Measurements from ENCODE around the gene REPS1.
"Not testable (repeated sequence)": the region's sequence is repeated elsewhere in the genome, so short reads cannot be mapped to it uniquely, and the experiment has no call there.

Gene REPS1

DNA sequence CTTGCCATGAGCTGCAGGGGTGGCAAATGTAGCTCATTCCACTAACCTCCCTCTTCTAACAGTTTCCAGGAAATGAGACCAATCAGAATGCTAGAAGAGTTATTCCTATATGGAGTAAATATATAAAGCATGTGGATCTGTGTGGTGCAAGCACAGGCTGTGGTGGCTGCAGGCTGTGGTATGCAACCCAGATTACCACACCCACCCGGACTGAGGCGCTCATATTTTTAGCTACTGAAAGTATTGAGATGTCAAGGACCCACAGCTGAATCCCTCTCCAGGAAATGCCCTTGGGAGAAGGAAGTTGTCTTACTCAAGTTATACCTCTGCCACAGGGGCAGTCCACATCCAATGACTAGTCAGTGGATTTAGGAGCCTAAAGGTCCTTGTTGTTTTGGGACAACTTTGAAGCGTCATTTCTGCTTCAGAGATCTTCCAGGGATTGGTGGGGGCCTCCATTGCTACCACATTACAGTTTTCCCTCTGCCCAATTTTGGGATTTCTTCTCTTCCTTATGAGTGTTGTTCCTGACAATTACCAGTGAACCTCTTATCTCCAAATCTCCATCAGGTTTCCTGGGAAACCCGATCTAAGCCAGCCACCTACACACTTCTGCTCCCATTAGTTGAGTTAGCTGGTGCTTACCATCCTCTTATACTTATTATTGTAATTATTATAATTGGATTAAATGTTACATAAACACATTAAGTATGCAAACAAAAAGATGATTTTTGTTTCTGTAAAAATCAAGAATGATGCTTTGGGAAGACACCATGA is 12.1 kb upstream of the REPS1 start:
- no peak for DNase-seq

DNA sequence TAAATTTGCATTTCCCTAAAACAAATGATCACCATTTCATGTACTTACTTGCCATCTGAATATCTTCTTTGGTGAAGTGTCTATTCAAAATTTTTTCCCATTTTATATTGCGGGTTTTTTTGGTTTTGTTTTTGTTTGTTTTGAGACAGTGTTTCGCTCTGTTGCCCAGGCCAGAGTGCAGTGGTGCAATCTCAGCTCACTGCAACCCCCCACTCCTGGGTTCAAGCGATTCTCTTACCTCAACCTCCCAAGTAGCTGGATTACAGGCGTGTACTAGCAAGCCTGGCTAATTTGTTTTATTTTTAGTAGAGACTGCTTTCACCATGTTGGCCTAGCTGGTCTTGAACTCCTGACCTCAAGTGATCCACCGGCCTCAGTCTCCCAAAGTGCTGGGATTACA is 9.1 kb upstream of the REPS1 start:
- DNase-seq: no peak

DNA sequence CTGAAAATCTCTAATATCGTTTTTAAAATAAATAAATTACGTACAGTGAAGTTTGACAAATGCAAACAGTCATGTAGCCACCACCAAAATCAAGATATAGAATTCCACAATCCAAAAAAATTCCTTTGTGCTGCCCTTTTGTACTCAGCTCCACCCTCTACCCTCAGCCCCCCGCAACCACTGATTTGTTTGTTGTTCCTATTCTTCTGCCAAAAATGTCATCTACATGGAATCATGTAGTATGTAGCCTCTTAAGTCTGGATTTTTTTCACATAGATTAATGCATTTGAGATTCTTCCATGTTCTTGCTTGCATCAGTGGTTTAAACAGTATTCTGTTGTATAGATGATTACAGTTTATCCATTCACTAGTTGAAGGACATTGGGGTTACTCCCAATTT is 8.5 kb upstream of the REPS1 start:
- DNase-seq: no peak

GRCh38 chr6:138993410-138993809 is 5.4 kb upstream of the REPS1 start:
- not testable (repeated sequence) for DNase-seq

- DNase-seq: not testable (repeated sequence)
These were observed 4.9 kb upstream of the REPS1 start for GRCh38 chr6:138992965-138993364.

GRCh38 chr6:138991206-138991605 is 3.2 kb upstream of the REPS1 start:
- no peak for DNase-seq

DNA sequence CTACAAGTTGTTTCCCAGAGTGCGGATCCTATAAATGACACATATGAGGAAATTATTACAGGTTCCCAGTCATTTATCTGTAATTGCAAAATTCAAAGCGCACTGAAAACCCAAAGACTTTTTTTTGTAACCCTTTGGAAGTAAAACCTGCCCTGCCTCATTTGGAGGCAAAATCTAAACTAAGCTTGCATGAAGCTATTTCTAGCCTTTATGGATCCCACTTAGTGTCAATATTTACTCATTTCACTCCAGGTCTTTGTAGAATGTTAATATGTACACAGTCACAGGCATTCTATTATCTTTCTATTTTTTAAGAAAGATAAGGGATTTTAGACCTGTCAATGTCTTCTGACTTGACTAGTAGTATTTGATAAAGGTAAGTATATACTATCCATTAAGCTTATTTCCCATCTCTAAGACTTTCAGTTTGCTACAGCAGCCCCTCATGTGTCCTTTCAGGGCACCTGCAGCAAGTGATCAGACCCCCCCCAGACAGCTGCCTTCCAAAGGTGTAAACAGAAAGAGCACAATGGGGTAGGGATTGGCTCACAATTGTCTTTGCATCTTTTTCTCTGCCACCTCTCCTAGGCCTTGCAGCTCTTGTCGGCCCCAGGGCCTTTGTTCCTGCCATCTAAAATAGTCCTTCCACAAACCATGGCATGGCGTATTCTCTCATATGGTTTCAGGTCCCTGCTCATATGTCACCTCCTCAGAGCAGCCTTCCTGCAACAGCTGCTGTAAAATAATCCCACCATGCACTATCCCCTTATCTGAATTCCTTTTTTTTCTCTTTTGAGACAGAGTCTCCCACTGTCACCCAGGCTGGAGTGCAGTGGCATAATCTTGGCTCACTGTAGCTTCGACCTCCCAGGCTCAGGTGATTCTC is 1.3 kb upstream of the REPS1 start:
- DNase-seq: no peak

DNA sequence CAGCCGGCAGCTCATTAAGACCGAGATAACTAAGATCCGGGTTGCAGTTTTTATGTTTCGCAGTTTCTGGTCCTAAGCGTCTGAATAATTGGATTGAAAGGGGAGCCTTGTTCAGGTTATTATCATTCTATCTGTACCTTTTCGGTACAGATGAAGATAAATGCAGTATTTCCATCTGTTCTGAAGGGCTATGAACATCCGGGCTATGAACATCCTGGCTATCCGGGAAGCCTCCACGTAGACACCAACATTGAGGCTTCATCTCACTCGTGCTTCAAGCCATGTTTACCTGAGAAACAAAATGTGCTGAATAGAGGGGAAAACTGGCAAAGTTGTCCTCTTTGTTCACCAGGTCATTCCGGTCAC is 399 bp upstream of the REPS1 start:
- DNase-seq: no peak

DNA sequence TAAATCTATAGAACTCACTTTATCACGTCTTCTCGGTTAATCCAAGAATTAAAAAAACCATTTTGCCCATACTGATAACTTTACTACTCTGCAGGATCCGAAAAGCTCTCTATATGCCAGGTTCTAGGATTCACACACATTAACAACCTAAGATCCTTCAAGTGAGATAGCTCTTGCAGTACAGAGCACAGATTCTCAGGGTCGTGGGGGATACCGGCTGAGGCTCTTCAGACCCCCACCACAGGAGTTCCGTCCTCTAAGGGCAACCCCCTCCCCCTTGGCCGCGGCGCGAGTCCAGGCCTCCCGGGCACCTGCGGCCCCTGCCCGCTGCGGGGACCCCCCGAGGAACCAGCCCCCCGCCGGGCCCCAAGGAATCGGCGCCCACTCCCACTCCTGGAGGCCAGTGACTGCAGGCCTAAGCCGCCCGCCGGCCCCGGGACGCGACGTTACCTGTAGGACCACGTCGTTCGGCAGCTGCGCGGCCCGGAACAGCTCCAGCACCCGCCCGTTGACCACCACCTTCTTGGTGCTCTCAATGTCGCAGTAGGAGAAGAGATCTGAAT is 892 bp downstream of the REPS1 start:
- DNase-seq: no peak

GRCh38 chr6:138986578-138986977 is 1.5 kb downstream of the REPS1 start:
- DNase-seq: no peak

DNA sequence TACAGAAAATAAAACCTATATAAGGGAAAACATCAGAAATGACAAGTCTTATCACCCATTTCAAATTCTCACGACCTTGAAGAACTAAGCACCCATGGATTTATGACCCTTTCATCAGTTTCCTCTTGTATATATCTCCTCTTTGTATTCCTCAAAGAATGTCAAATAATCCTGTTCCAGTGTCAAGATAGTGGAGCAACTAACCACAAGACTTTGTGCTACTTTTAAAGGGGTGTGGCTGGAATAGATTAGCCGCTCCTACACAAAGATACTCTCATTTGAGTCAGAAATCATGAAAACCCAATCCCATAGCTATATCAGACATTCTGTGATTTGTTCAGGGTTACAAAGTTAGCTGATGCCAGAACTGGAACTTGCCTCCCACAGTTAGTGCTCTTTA is 6.6 kb downstream of the REPS1 start:
- DNase-seq: no peak

DNA sequence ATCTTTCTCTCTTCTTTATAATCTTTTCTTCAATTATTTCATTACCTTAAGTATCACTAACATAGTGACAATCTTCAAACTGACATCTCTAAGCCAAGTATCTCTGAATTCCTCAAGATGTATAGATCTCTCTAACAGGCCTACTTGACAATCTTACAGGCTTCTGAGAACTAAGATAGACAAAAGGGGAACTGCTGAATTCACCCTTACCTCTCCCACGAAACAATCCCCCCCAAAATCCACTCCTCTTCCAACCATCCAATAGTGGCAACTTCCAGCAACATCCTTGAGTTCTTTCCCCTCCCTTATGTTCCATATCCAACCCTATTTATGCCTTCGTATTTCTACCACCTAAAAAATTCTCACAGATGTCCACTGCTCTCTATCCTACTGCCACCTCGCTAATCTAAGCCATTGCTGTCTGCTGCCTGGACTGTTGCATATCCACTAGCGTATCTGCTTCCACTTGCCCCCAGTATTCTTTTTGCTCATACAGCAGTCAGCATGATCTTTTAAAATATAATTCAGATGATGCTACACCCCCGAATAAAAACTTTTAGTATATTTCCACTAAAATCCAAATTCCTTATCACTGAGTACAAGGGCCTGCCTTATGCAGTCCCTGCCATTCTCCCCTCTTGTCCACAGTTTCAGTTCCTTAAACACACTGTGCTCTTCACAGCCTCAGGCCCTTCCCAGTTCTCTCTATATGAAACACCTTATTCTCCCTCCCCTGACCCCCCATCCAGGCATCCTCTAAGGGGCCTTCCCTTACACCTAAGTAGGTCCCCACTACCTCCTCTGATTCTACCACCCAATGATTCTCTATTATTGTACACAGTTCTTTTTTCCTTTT is 8.0 kb downstream of the REPS1 start:
- no peak for DNase-seq

GRCh38 chr6:138979365-138979764 is 8.7 kb downstream of the REPS1 start:
- DNase-seq: no peak

DNA sequence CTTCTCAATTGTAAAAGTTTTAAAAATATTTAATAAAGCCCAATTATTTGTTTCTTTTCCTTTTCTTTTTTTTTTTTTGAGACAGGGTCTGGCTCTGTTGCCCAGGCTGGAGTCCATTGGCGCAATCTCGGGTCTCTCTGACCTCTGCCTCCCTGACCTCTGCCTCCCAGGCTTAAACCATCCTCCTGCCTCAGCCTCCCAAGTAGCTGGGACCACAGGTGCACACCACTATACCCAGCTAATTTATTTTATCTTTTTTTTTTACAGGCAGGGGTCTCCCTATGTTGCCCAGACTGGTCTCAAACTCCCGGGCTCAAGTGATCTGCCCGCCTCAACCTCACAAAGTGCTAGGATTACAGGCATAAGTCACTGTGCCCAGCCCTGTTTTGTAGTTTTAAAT is 9.8 kb downstream of the REPS1 start:
- DNase-seq: no peak

- no peak for DNase-seq
These were observed 10.3 kb downstream of the REPS1 start for GRCh38 chr6:138977646-138978167.

- no peak for DNase-seq
These were observed 10.8 kb downstream of the REPS1 start for GRCh38 chr6:138977242-138977641.

DNA sequence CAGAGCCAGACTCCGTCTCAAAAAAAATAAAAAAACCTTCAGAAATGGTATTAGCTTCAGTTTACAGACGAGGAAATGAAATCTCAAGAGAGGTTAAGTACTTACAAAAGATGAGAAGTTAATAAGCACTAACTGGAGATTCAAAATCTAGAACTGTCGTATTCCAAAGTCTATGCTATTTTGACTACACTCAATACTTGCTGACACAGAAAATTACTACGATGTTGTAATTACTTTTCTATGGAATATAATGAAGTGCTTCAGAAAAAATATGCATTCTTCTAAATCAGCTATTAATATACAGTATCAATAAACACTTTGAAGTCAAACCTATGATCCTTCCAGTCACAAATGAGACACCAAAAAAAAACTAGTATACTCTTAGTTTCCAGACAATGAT is 12.2 kb downstream of the REPS1 start:
- no peak for DNase-seq

DNA sequence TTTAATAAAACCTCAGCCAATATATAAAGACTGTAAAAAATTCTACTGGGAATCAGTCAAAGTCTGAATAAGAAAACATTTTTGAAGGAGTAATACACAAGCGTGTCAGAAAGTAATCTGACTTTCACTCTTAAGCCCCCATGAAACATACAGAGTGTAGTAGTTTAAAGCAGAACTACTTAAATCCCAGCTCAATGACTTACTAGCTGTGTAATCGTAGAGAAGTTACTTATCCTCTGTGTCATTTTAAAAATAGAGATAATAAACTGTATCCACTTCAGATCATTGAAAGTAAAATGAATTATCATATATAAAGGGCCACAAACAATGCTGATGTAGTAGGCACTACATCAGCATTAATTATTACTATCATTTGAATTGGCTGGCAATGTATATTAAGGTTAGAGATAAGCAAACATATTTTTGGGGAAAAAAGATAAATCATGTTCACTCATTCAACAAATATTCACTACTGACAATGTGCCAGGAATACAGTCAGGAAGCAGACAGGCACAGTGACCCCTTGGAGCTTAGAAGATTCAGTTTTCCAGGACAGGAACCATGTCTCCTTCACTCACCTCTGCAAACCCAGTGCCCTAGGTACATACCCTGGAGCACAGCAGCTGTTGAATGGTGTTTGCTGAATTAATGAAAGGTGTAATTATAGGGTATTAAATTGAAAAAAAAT is 14.4 kb downstream of the REPS1 start:
- DNase-seq: no peak

DNA sequence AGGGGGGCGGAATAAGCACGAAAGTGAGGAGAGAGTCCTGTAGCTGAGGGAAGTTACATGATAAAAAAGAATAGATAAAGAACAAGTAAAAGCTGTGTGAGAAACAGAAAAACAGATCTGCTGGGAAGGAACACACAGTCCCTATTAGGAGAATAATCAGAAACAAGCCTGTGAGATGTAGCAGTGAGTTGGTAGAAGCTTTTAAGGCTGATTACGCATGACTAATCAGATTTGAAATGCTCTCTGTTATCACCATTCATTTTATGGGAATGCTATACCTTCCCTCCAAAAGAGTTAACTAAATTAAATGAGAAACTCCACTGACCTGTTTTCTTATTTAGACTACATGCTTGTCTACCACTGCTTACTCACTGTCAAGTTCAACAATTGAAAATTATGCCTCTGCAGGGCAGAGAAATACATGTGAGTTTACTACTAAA is 15.8 kb downstream of the REPS1 start:
- DNase-seq: no peak

DNA sequence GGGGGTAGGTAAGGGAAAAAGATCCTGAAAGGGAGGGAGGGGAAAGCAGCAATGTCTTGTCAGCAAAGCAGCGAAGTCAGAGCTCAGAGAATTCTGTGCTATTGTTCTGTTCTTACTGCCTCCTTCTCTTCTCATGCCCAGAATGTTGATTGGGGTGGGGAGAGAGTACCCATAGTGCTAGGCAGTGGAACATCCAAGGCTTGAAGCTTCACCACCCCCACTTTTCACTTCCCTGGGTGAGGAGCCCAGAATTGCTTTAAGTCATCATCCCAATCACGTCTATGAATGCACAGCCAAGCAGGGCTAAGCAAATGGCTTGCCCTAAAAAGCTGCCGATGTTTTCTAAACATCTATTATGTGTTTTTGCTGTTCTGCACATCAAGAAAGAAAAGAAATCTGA is 16.5 kb downstream of the REPS1 start:
- no peak for DNase-seq

- no peak for DNase-seq
These were observed 17.1 kb downstream of the REPS1 start for GRCh38 chr6:138970856-138971425.

- no peak for DNase-seq
These were observed 17.9 kb downstream of the REPS1 start for GRCh38 chr6:138970159-138970558.

Data from right forelimb (tissue), 1 donor.